GM21360 (cell line): ENCODE data around the gene MAP2K2.

Experiments
- ATAC-seq: cut with Tn5 transposase; IDR thresholded peaks from one replicate; pipeline ENCODE4 v1.9.1; 2021; ENCODE audit warnings: mild to moderate bottlenecking, moderate library complexity; ENCODE audit not compliant: unreplicated experiment

The MAP2K2 gene

DNA sequence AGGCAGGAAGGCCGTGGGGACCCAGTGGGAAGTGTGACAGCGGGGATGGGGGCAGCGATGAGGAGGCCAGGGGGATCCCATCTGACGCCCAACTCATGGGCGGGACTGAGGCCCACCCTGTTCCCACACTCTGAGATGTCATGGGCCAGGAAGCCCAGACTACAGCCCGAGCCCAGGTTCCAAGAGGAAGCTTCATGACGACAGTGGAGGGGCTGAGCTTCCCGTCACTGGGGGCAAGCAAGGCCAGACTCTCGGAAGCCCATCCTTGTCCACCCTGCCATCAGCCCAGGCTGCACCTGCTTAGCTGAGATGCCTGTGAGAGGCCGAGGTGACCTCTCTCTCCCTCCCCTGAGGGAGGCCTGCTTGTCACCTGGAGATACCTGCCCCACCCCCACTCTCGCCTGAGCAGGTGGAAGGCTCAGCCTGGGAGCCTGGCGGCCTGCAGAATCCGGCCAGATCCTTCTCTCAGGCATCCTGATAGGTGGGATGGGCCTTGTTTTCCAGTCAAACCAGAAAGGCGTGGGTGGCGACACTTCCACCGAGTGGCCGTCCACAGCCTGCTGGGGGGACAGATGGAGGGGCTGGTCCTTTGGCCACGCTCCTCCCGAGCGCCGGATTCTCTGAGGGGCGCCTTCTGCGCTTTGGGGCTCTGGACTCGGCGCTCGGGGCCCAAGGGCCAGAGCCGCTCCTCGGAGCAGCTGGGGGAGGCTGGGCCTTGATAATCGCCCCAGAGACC lies 62.1 kb downstream of the MAP2K2 start:
- no peak for ATAC-seq

DNA sequence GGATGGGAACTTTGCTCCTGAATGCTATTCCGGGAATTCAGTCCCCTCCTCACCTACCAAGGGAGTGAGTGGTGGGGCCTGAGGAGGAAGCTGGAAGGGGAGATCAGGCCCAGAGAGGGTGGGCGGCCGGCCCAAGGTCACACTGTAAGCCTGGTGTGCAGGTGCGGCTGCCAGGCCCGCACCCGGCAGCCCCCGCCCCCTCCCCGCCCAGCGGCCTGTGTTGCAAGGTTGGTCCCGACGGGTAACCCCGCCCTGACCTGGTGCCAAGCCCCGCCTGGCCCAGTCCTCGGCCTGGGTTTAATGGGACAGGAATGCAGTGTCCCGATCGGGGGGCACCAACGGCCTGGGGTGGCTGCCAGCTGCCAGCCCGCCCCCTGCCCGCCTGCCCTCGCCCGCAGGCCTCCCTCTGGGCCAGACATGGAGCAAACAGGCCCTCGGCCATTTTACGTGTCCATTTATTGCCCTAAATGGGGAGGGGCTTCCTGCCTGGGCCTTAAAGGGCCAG lies 62.7 kb downstream of the MAP2K2 start:
- no peak for ATAC-seq

DNA sequence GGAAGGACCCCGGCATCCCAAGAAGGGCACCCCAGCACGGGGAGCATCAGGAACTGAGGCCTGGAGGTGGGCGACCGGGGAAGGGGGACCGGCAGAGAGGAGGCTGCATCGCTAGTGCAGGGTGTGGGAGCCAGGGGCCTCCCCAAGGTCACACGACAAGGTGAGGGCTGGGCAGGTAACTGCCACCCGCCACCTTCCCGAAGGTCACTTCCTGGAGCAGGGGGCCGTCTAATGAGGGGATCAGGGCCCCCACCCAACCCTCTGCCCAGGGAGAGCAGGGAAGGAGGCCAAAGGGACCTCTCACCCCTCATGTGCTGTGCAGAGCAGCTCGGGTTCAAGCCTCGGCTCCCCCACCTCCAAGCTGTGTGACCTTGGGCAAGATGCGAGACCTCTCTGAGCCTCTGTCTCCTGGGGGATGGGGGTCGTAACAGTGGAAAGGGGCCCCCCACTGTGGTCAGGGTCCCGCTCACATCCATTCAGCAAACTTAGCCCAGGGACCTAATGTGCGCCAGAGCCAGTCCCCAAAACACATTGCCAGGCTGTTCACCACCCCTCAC lies 63.2 kb downstream of the MAP2K2 start:
- ATAC-seq, result no peak

DNA sequence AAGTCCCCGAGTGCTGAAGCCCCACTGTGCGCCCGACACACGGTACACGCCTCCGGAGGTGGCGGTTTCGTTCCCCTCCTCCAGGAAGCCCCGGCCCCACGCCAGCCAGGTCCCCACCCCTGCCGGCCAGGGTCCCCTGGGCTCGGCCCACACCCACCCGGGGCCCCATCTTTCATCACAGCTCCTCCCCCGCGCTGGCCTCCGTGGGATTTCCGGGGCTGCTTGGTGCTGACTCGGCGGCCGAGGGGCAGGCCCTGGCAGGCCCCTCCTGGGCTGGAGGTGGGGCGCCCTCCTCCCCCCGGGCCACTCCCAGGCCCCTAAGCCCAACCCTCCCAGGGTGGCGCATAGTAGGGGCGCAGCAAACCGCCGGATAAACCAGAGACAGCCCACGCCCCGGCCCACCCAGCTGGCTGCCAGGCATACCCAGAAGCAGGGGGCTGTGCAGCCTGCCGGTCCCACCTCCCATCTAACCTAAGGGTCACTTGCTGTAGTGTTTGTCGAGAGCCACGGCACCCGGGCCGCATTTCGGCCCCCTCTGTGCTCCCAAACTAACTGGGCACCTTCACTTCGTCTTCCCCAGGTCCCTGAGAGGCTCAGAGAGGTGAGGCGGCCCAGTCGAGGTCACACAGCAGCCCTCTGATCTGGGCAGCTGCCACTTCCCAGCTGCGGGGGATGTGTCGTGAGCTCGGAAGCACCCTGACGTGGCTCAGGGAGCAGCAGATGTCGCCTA lies 63.9 kb downstream of the MAP2K2 start:
- ATAC-seq, result no peak

DNA sequence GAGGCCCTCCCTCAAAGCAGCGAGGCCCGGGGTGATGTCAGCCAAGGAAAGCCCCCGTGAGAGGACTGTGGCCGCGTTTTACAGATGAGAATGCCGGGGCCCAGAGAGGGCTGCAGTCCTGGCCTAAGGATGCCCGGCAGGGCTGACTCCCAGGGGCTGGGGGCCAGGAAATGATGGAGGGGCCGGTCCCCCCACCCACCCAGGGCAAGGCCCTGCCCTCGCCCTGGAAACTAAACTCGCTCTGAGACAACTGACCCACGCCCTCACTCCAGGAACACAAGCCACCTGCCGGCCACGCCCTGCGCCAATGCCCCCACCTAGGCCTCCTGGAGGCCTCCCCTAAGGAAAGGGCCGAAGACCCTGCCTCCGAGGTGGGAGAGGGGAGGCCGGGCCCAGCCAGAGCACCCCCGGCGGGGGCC lies 64.5 kb downstream of the MAP2K2 start:
- ATAC-seq, result no peak

DNA sequence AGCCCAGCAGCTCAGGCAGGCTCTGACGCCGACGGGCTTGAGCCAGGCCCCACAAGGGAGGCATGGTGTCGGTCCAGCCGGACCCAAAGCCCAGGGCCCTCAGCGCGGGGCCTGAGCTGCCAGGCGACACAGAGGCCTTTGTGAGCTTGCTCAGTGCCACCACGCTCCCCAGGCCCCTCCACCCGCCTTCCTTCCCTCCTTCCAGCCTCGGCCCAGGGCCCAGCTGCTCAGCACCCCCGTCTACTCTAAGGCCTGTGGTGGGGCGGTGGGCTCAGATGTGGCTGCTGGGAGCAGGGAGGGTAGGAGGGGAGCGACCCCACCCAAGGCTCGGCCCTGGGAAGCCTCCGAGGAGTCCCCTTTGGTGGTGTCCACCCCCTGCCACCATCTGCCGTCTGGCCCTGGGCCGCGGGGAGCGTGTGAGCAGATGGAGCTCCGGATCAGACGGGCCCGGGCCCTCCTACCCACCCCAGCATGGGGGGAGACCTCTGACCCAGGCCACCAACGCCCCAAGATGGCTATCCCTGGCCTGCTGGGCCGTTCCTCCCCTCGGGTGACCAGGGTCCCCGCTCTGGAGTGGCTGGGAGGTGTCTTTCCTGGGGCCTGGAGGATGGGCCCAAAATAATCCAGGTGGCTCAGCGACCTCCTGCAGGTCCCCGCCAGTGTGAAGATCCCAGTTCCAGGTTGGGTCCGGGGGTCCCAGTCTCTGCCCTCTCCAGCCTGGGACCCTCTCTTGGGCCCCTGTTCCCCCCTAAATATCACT lies 65.0 kb downstream of the MAP2K2 start:
- ATAC-seq, result no peak

DNA sequence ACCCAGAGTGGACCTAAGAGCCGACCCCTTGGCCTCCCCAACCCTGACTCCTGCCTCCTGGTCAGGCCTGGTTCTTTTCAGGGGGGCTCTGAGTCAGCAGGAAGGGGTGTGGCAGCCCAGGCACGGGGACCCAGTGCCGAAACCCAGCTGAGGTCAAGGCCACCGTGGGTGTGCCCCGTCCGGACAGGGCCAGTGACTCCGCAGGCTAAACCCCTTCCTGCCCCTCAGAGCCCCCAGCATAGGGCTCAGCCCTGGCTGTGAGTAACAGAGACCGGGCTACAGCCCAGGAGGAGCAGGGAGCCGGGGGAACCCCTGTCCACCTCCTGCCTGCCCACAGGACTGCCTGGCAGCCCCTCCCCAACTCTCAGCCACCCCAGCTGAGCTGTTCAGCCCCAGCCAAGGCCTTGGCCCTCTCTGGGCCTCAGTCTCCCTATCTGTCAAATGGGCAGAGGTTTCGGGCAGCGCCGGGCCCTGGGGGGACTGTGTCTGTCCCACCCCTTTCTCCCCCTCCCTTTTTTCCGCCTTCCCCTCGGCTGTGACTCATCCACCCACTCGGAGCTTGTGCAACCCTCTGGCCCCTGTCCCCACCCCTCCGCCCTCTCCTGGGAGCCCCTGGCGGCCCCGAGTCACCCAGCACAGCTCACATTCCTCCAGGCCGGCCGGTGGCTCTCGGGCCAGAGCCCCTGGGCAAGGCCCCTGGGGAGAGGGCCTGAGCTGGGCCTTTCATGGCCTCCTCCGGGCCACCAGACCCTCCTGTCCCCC lies 65.8 kb downstream of the MAP2K2 start:
- no peak for ATAC-seq

DNA sequence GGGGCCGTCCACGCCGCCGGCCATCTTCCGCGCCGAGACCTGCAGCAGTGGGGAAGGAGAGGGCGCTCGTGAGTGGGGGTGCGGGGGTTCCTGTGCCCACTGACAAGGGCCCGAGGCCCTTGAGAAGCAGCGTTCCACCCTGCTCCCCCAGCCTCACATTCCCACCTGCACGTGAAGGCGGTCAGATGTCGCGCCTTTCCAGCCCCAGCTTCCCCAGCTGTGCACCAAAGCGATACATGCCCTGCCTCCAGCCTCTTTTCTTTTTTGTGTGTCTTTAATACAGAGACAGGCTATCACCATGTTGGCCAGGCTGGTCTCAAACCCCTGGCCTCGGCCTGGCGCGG lies 68.7 kb downstream of the MAP2K2 start:
- no peak for ATAC-seq

DNA sequence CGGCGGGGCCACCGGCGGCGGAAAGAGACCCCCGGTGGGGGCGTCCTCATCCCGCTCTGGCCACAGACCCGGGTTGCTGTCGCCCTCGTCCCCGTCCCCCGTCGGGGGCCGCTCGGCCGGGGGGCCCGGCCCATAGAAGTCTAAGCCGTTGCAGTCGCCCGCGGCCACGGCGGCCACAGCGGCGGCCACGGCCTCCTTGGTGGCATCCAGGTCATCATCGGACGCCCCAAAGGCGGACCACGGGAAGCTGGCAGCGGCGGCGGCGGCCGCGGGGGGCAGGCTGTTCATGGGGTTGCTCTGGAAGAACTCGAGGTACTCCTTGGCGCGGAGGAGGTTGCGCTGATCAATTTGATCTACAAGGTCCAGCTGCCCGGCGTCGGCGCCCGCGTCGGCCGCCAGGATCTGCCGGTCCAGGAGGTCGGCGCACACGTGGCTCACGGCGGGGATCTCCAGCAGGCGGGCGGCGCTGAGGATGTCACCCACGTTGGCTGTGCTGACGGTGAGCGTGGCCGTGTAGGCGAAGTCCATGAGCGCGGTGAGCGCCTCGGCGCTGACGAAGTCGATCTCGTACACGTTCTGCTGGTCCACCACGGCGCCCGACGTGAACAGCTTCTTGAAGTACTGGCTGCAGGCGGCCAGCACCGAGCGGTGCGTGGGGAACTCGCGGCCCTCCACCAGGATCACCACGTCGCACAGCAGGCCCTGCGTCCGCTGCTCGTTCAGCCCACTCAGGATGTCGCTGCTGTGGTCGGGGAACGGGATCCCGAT lies 69.3 kb downstream of the MAP2K2 start:
- no peak for ATAC-seq

DNA sequence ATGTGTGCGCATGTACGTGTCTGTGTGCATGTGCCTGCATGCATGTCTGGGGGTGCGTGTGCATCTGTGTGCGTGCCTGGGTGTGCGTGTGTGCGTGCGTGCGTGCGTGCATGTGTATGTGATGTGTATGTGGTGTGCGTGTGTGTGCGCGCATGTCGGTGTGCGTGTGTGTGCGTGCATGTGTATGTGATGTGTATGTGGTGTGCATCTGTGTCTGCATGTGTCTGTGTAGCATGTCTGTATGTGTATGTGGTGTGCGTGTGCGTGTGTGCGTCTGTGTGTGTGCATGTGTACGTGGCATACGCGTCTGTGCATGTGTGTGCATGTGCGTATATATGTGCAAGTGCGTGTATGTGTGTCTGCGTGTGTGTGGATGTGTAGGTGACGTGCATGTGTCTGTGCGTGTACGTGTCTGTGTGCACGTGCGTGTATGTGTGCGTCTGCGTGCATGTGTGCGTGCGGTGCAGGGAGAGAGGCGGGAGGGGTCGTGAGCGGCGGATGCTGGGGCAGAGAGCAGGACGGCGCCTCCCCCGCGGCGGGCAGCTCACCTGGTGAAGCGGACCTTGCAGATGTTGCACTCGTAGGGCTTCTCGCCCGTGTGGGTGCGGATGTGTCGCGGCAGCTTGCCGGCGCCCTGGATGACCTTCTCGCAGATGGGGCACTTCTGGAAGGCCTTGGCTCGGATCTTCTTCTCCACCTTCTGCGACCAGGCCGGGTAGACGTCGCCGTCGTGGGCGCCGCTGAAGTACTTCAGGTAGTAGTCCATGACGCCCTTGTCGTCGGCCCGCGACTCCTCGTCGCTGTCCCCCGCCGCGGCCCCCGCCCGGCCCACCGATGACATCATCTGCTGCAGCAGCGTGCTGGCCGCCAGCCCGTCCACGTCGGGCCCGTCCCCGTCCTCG lies 70.2 kb downstream of the MAP2K2 start:
- ATAC-seq, result no peak

DNA sequence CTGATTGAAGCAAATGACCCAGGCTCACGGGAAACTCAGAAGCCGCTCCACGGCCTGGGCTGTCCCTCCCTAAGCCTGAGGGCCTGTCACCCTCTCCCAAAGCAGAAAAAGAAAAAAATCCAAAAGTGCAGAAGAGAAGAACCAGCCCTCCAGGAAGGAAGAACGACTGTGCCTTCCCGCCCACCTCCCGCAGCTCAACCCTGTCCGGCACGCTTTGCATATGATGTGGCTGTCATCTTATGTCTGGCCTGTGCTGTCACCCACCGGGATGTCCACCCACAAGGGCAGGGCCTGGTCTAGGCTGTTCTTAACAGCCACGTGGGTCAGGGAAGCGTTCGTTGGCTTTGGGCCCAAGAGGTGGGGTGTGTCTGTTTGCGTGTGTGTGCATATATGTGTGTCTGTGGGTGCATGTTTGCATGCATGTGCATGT lies 70.9 kb downstream of the MAP2K2 start:
- ATAC-seq, result no peak

DNA sequence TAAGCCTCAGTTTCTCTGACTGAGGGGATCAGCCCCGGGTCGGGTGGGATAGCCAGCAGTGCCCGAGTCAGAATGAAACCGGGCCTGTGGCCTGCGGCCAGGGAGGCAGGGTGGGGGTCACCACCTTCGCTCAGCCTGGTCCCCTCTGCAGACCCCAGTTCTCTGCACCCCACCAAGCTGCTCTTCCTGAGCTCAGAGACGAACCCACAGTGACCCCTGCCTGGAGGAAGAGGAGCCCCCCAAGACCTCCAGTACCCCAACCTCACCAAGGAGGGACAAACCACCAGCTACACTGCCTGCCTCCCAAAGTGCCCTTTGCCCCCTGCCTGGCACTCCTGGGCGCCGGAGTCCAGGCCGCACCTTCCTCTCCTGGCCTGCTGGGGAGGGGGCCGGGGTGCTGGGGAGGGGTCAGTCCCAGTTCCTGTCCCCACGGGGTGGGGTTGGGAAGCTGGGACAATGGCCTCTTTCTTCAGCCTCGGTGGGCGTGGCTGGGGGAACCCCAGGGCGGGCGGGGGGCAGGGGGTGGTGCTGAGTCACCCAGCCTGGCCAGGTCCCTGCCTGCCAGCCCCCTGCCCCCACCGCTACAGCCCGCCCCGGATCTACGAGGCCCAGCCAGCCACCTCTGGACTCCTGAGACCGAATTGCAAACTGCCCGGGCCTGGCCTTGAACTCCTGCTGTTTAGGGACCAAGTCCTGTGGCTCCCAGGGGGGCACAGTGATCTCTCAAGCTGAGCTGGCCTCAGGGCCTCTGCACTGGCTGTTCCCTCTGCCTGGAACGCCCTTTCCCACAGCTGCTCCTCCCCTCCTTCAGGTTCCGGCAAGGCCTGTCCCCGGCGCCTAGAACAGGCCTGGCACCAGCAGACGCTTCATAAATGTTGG lies 71.6 kb downstream of the MAP2K2 start:
- ATAC-seq, result no peak

DNA sequence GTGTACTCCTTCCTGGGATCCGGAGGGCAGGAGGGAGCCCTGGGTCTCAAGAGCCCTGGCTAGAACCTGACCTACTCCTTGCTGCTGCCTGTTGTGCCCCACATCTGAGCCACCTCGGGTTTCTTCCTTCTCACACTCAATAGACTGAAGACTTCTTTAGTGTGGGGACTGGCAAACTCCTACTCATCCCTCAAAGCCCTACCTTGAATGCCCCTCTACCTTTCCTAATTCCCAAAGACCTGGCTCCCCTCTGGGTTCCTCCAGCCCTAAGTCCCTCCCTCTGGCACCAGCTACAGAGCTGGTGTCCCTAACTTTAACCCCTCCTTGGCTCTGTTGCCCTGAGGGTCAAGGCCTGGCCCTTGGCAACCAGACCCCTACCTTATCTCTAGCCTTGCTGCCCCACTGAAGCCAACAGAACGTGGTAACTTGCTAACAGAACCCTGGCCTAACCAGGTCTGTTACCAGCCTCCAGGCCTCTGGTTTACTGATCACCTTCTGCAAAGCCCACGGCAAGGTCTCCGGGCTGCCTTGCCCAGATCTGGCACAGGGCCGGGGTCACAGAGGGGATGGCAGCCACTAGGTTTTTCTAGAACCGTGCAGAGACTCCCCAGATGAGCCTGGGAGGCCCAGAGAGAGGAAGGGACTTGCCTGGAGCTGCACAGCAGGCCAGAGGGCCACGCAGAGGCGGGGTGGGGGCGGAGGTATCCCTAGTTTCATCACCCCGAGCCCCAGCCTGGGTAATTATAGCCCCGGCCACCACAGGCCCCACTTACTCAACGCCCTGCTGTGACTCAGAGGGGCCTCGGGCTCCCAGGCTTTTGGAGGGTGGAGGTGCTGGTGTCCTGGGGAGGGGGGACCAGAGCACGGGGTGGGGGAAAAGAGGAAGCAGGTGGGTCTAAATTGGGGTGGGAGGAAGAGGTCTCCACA lies 72.5 kb downstream of the MAP2K2 start:
- no peak for ATAC-seq

DNA sequence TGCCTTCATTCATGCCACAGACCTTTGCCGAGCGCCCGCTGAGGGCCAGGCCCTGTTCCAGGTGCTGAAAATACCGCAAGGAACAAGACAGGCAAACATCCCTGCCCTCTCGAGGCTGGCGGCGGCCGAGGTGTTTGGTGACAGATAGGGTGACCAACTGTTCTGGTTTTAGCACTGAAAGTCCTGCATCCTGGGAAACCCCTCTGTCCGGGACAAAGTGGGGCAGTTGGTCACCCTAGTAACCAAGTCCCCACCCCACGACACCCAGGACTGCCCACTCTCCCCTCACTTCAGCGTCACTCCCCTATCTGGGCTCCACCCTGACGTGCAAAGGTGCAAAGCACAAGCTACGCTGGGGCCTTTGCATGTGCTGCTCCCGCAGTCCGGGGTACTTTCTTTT lies 74.5 kb downstream of the MAP2K2 start:
- no peak for ATAC-seq

DNA sequence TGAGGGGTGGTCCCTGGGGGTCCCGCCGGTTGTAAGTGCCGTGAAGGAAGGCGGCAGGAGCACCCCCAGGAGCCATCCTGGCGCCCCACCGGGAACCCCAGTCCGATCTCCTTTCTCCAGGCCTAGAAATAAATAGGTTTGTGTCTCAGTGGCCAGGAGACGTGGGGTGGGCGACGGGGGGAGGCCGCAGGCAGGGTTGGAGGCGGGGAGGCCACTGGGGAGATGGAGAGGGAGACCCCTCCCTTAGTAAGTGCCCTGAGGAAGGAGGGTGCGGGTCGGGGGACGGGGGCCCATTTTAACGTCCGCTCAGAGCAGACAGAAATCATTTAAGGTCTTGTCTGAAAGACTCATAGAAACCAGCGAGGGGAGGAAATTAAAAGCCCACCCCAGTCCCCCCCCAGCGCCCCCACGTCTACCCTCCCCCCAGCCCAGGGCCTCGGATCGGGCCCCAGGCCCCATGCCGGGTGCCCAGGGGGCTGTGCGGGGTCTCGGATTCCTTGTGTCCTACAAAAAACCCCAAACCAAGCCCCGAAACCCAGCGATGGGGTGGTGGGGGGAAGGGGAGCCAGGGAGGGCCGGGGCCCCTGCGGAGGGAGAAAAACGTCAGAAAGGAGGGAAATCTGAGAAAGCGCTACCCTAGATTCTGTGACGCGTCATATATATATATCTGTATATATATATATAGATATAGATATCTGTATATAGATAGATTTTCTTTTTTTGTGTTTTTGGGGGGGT lies 76.8 kb downstream of the MAP2K2 start:
- no peak for ATAC-seq

DNA sequence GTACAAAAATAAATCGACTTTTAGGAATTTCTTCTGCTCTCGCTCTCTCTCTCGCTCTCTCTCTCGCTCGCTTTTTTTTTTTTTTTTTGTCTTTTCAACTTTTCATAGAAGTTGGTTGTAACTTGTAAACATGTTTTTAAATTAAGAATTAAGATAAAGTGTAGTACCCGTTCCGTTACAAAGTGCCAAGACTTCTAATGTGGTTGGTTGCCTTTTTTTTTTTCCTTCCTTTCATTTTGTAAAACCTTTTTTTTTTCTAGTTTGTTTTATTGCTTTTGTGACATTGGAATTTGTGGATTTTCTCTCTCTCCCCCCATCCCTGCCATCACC lies 77.6 kb downstream of the MAP2K2 start:
- ATAC-seq, result no peak
